Upper lobe of left lung (tissue), 4 donors: ENCODE data around the gene PREP.

Experiments
- CTCF ChIP-seq, 6 experiments: fragments of 450-650 bp in 4 of 6; fragments of 200-600 bp in 2 of 6; sonication (generic) in 2 of 6; IDR thresholded peaks; one replicate each; pipeline ENCODE4 v1.5.1; 2016 to 2019; ENCODE audit warnings: antibody characterized with exemption in 6 of 6
- EP300 ChIP-seq, 4 donors: sonication (generic); formaldehyde crosslinking; IDR thresholded peaks; one replicate each; pipeline ENCODE4 v1.5.1; 2017; ENCODE audit warnings: antibody characterized with exemption in 4 of 4, control low read depth in 2 of 4
- POLR2A ChIP-seq, 4 donors: fragments of 450-650 bp; IDR thresholded peaks; one replicate each; pipeline ENCODE4 v1.5.1; 2016 to 2017; ENCODE audit warnings: antibody characterized with exemption in 4 of 4, mild to moderate bottlenecking in 2 of 4
- POLR2AphosphoS5 ChIP-seq, 2 donors: sonication (generic); formaldehyde crosslinking; IDR thresholded peaks; one replicate each; pipeline ENCODE4 v1.5.1; 2017; ENCODE audit warnings: antibody characterized with exemption in 2 of 2

GRCh38 chr6:105305521-105305920 lies 97.4 kb downstream of the PREP start:
- no peak for TF ChIP-seq CTCF (IDR thresholded peaks at IDR 0.05)
- no peak for TF ChIP-seq POLR2A (IDR thresholded peaks at IDR 0.05)
- no peak for TF ChIP-seq EP300 (IDR thresholded peaks at IDR 0.05)
- TF ChIP-seq POLR2AphosphoS5 (IDR thresholded peaks at IDR 0.05) = no peak
